Left lung (tissue), 10 donors: ENCODE data around the gene SCARF1. TPM values are rescaled to one million over a fixed set of nuclear protein-coding genes. Genes with fewer than 3 reads are reported as not detected.

Source experiments
- ATAC-seq: fragments of 200-7000 bp; cut with Tn5 transposase; one replicate; pipeline ENCODE4 v1.9.1; 2020; ENCODE audit warnings: moderate library complexity
- DNase-seq, 4 donors: peaks; one replicate each; pipeline ENCODE4 v3.0.0-alpha.2; 2013 to 2020
- H3K27ac ChIP-seq, 2 donors: fragments of 200-600 bp; sonication (generic) in 1 of 2; one replicate each; pipeline versions ENCODE4 v1.5.0 to v1.8.0; 2020 to 2021
- H3K27me3 ChIP-seq, 2 donors: fragments of 200-600 bp; sonication (generic) in 1 of 2; one replicate each; pipeline versions ENCODE4 v1.5.0 to v1.8.0; 2020 to 2021
- H3K36me3 ChIP-seq, 2 donors: fragments of 200-600 bp; sonication (generic) in 1 of 2; one replicate each; pipeline versions ENCODE4 v1.5.0 to v1.8.0; 2020 to 2021
- H3K4me1 ChIP-seq, 2 donors: fragments of 200-600 bp; one replicate each; pipeline ENCODE4 v1.8.0; 2021
- H3K4me3 ChIP-seq, 2 donors: fragments of 200-600 bp; sonication (generic) in 1 of 2; one replicate each; pipeline versions ENCODE4 v1.5.0 to v1.8.0; 2020 to 2021; ENCODE audit warnings: mild to moderate bottlenecking in 1 of 2
- H3K9me3 ChIP-seq, 2 donors: fragments of 200-600 bp; sonication (generic) in 1 of 2; one replicate each; pipeline versions ENCODE4 v1.5.0 to v1.8.0; 2020 to 2021
- intact Hi-C, 2 donors: fragments of 100-400 bp; cut with DNase I; formaldehyde crosslinking; loops; one replicate each; pipeline versions ENCODE4 v1.11.2 to v1.14.2; 2022
- polyA plus RNA-seq, 6 donors: library from polyadenylated mRNA; unstranded; fragments of 120-200 nt; gene quantifications; one replicate each; pipeline ENCODE4 v1.2.1, GENCODE V29; 2013; ENCODE audit not compliant: insufficient read length in 6 of 6
- total RNA-seq, 2 donors: library from RNA; stranded (reverse); fragmentation: NEBNext Ultra II Directional; extraction: Animal tissue kit (Norgen Biotek cat#: 25700); gene quantifications; one replicate each; pipeline ENCODE4 v1.2.1, GENCODE V29; 2021
- TF ChIP-seq, protein P1 (sequence below), 2 donors: fragments of 200-600 bp; sonication (generic) in 1 of 2; IDR thresholded peaks; one replicate each; pipeline versions ENCODE4 v1.5.0 to v1.8.0; 2021; ENCODE audit warnings: antibody characterized with exemption in 2 of 2
- donor health status: DM: no; HTN: yes; CAD: no.
- donor health status: DM: no; HTN: no; CAD: no.

The SCARF1 gene
- total and polyA plus RNA-seq, 8 donors, result 17.6 to 33.0 (median 21.5) TPM

DNA sequence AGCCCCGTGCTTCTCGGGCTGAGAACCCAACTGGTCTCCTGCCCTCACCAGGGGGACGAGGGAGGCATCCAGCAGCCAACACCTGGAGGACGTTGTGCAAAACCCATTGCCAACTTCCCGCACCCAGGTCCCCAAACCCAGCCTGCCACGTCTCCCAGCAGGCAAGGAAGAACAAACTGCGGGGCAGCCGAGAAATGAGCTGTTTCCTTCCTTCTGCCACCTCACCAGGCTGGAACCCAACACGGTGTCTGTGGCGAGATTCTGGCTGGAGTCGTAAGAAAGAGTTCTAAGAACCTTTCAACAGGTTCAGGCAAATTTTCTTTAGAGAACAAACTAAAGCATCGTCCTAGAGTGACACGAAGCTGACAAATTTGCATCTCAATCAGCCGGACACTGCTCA lies 20.5 kb downstream of the SCARF1 start:
- Histone ChIP-seq H3K4me1 (peaks cover 26 to 69% of the 10 kb centered on the region in 2 donors), H3K9me3 (no peaks in the 10 kb centered on the region), H3K27me3 (no peaks in the 10 kb centered on the region), H3K36me3 (peaks cover 0 to 45% of the 10 kb centered on the region in 2 donors), H3K27ac (no peak overlapping the region), H3K4me3 (peak overlapping the region in 1 of 2 donors; percentile 94)
- TF ChIP-seq, protein P1, sequence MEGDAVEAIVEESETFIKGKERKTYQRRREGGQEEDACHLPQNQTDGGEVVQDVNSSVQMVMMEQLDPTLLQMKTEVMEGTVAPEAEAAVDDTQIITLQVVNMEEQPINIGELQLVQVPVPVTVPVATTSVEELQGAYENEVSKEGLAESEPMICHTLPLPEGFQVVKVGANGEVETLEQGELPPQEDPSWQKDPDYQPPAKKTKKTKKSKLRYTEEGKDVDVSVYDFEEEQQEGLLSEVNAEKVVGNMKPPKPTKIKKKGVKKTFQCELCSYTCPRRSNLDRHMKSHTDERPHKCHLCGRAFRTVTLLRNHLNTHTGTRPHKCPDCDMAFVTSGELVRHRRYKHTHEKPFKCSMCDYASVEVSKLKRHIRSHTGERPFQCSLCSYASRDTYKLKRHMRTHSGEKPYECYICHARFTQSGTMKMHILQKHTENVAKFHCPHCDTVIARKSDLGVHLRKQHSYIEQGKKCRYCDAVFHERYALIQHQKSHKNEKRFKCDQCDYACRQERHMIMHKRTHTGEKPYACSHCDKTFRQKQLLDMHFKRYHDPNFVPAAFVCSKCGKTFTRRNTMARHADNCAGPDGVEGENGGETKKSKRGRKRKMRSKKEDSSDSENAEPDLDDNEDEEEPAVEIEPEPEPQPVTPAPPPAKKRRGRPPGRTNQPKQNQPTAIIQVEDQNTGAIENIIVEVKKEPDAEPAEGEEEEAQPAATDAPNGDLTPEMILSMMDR (IDR thresholded peaks at IDR 0.05), result no peak
- ATAC-seq, result no peak
- no peak for DNase-seq
- intact Hi-C loops, result loop anchor here in 1 of 2 donors (10.0 kb wide), 2 partner anchors 50 to 170 kb away; partner anchors contain the start of gene CRK

DNA sequence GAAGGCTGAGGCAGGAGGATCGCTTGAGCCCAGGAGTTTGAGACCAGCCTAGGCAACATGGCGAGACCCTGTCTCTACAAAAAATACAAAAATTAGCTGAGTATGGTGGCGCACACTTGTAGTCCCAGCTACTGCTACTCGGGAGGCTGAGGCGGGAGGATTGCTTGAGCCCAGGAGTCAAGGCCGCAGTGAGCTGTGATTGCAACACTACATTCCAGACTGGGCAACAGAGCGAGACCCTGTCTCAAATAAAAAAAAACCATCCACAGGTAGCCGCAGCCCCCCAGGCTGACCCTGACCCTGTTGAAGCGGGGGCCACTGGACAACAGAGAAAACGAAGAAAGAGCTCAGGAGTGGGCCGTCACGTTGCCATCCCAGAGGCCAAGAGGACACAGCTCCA lies 20.9 kb downstream of the SCARF1 start:
- H3K4me1 ChIP-seq, result peaks cover 26 to 65% of the 10 kb centered on the region in 2 donors
- H3K27me3 ChIP-seq, result no peaks in the 10 kb centered on the region
- TF ChIP-seq, protein P1 (IDR thresholded peaks at IDR 0.05), result no peak
- H3K9me3 ChIP-seq, result no peaks in the 10 kb centered on the region
- ATAC-seq (no peak), DNase-seq (no peak)
- peaks cover 0 to 49% of the 10 kb centered on the region in 2 donors for H3K36me3 ChIP-seq
- H3K27ac ChIP-seq, result no peak overlapping the region
- H3K4me3 ChIP-seq, result no peak overlapping the region
- intact Hi-C loops, result loop anchor here in 1 of 2 donors (10.0 kb wide), 2 partner anchors 50 to 170 kb away; partner anchors contain the start of gene CRK

DNA sequence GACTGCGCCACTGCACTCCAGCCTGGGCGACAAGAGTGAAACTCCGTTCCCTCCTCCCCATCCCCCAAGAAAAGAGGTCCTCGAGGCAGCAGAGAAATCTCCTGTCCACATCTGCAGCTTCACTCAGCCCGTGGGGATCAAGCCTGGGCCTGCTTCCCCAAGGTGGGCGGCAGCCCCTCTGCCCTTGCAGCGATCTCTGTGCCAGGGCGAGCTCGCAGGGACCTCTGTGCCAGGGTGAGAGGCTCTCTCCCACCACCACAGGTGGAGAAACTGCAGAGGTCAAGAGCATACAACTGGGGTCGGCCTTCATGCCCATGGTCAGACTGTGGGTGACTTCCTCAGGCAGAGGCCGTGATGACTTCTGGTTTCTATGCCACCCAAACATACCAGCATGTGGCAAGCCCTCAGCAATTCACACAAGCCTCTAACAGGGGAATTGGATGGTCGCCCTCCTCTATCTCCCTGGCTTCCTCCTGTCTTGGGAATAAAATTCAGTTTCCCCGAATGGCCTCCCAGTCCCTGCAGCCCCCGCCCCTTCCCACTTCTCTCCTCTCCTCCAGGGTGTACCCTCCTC lies 22.4 kb downstream of the SCARF1 start:
- intact Hi-C loops, result loop anchor here in 1 of 2 donors (10.0 kb wide), 2 partner anchors 48 to 168 kb away; partner anchors contain the start of gene CRK
- H3K27ac ChIP-seq, result no peak overlapping the region

DNA sequence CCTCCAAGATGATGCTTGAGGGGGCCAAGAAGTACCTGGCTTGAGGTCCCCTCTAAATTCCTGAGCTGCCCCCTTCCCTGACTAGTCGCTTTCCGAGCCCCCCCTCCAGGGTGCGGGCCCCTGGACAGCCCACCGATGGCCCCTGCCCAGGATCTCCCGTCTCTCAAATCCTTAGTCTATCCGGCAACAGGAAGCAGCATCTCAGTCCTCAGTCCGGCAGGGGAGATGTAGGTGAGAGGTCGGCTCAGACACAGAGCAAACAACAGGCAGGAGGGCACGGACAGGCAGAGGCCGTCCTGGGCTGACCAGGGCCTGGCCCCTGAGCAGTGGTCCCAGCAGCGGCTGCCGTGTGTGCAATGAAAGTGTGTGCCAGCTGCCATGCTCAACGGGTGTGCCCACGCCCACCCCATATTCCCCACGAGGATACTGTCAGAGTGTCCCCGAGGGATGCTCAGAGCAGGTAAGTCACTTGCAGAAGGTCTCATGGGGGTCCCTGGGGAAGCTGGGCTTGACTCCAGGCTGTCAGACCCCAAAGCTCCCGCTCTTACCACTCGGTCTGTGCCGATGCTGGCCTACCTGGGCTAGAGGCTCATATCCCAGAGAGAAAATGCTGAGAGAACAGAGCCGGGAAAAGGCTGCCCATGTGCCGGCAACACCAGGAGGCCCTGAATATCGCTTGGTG lies 24.1 kb downstream of the SCARF1 start:
- no peak overlapping the region for H3K27ac ChIP-seq
- ATAC-seq (no peak), DNase-seq (no peak)
- no peak overlapping the region for H3K4me3 ChIP-seq
- peaks cover 0 to 80% of the 10 kb centered on the region in 2 donors for H3K36me3 ChIP-seq
- TF ChIP-seq, protein P1 (IDR thresholded peaks at IDR 0.05), result no peak
- H3K9me3 ChIP-seq, result no peaks in the 10 kb centered on the region
- H3K27me3 ChIP-seq, result no peaks in the 10 kb centered on the region
- intact Hi-C loops, result loop anchor here in 1 of 2 donors (10.0 kb wide), 2 partner anchors 47 to 167 kb away; partner anchors contain the start of gene CRK
- peaks cover 14 to 69% of the 10 kb centered on the region in 2 donors for H3K4me1 ChIP-seq

More for the DNA sequence above, 22.4 kb downstream of the SCARF1 start:
- no peak for ATAC-seq
- Histone ChIP-seq H3K9me3 (no peaks in the 10 kb centered on the region), H3K27me3 (no peaks in the 10 kb centered on the region), H3K4me3 (no peak overlapping the region), H3K4me1 (peaks cover 26 to 68% of the 10 kb centered on the region in 2 donors), H3K36me3 (peaks cover 0 to 65% of the 10 kb centered on the region in 2 donors)
- TF ChIP-seq, protein P1 (IDR thresholded peaks at IDR 0.05), result no peak
- no peak for DNase-seq

DNA sequence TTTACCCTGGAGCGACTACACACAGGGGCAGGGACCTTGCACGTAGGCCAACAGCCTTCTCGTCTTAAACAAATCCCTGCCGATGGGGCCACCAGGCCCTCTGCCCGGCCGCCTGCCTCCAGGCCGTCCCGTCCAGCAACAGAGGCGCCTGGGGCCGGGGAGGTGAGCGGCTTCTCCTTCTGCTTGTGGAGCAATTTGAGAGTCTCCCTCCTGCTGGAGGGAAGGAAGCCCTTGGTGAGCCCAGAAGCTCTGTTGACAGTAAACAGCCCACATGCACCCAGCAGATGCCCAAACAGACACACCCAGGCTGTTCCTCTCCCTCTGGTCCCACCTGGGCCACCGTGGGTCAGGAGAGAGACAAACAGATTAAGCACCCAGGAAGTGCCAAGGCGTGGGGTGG lies 25.0 kb downstream of the SCARF1 start:
- TF ChIP-seq, protein P1 (IDR thresholded peaks at IDR 0.05), result no peak
- H3K36me3 ChIP-seq, result peaks cover 0 to 88% of the 10 kb centered on the region in 2 donors
- no peaks in the 10 kb centered on the region for H3K27me3 ChIP-seq
- H3K4me3 ChIP-seq, result no peak overlapping the region
- no peak for DNase-seq
- no peak for ATAC-seq
- intact Hi-C loops, result loop anchor here in 1 of 2 donors (10.0 kb wide), 2 partner anchors 46 to 166 kb away; partner anchors contain the start of gene CRK
- peaks cover 5 to 65% of the 10 kb centered on the region in 2 donors for H3K4me1 ChIP-seq
- H3K9me3 ChIP-seq, result no peaks in the 10 kb centered on the region
- no peak overlapping the region for H3K27ac ChIP-seq
